OCI-LY1 (cell line): ENCODE data around the gene GRHL1.

Experiments
- H2AFZ ChIP-seq: fragments of 200-600 bp; sonication (generic), shearing (Covaris generic); 2 replicates; pipeline ENCODE4 v1.6.0; 2014; ENCODE audit warnings: antibody characterized with exemption, mild to moderate bottlenecking, low read length
- H3F3A ChIP-seq: fragments of 200-600 bp; sonication (generic), shearing (Covaris generic); 2 replicates; pipeline ENCODE4 v1.6.0; 2014; ENCODE audit warnings: mild to moderate bottlenecking, antibody characterized with exemption, low read length, moderate library complexity; ENCODE audit not compliant: insufficient read depth
- H3K27ac ChIP-seq: fragments of 200-600 bp; sonication (generic); 2 replicates; pipeline ENCODE4 v1.5.1; 2014; ENCODE audit warnings: low read length, mixed run types, mild to moderate bottlenecking, low read depth; ENCODE audit not compliant: poor library complexity, severe bottlenecking
- H3K27me3 ChIP-seq: fragments of 200-600 bp; sonication (generic); 2 replicates; pipeline ENCODE4 v1.6.0; 2014; ENCODE audit warnings: antibody characterized with exemption, mild to moderate bottlenecking, low read length, moderate library complexity; ENCODE audit not compliant: insufficient read depth
- H3K36me3 ChIP-seq: fragments of 200-600 bp; sonication (generic); 2 replicates; pipeline ENCODE4 v1.6.1; 2014; ENCODE audit warnings: mild to moderate bottlenecking, antibody characterized with exemption, low read length, moderate library complexity, mixed read lengths; ENCODE audit not compliant: insufficient read depth
- H3K4me1 ChIP-seq: fragments of 200-600 bp; sonication (generic); 2 replicates; pipeline ENCODE4 v1.5.1; 2014; ENCODE audit warnings: mild to moderate bottlenecking, low read length, moderate library complexity; ENCODE audit not compliant: insufficient read depth, severe bottlenecking
- H3K4me2 ChIP-seq: fragments of 200-600 bp; sonication (generic), shearing (Covaris generic); 2 replicates; pipeline ENCODE4 v1.6.1; 2014; ENCODE audit warnings: low read length
- H3K4me3 ChIP-seq: fragments of 200-600 bp; sonication (generic); 2 replicates; pipeline ENCODE4 v1.5.1; 2014; ENCODE audit warnings: low read length, low read depth, mild to moderate bottlenecking, mixed read lengths; ENCODE audit not compliant: poor library complexity, severe bottlenecking
- H3K79me2 ChIP-seq: fragments of 200-600 bp; shearing (Covaris generic); 2 replicates; pipeline ENCODE4 v1.6.1; 2016; ENCODE audit warnings: mixed run types, low read length, mixed read lengths; ENCODE audit not compliant: insufficient read depth
- H3K9ac ChIP-seq: fragments of 200-600 bp; sonication (generic), shearing (Covaris generic); 2 replicates; pipeline ENCODE4 v1.6.1; 2014; ENCODE audit warnings: mild to moderate bottlenecking, low read length, mixed read lengths
- H3K9me2 ChIP-seq: fragments of 200-600 bp; sonication (generic), shearing (Covaris generic); 2 replicates; pipeline ENCODE4 v1.6.1; 2014; ENCODE audit warnings: low read depth, mild to moderate bottlenecking, low read length, mixed read lengths
- H3K9me3 ChIP-seq: fragments of 200-600 bp; shearing (Covaris generic); 2 replicates; pipeline ENCODE4 v1.6.1; 2014; ENCODE audit warnings: low read length, mixed read lengths
- H4K20me1 ChIP-seq: fragments of 200-600 bp; sonication (generic), shearing (Covaris generic); 2 replicates; pipeline ENCODE4 v1.6.0; 2016; ENCODE audit warnings: mild to moderate bottlenecking, low read length; ENCODE audit not compliant: insufficient read depth
- CTCF ChIP-seq: fragments of 200-600 bp; sonication (generic), shearing (Covaris generic); IDR thresholded peaks from 2 replicates; pipeline ENCODE4 v1.5.1; 2017; ENCODE audit warnings: mild to moderate bottlenecking, antibody characterized with exemption, low read length, moderate library complexity, mixed read lengths
- EZH2 ChIP-seq: fragments of 200-600 bp; sonication (generic), shearing (Covaris generic); IDR thresholded peaks from 2 replicates; pipeline ENCODE4 v1.8.0; 2017; ENCODE audit warnings: borderline replicate concordance, mixed run types, mild to moderate bottlenecking, antibody characterized with exemption, low read length, moderate library complexity, mixed read lengths

GRHL1 gene

DNA sequence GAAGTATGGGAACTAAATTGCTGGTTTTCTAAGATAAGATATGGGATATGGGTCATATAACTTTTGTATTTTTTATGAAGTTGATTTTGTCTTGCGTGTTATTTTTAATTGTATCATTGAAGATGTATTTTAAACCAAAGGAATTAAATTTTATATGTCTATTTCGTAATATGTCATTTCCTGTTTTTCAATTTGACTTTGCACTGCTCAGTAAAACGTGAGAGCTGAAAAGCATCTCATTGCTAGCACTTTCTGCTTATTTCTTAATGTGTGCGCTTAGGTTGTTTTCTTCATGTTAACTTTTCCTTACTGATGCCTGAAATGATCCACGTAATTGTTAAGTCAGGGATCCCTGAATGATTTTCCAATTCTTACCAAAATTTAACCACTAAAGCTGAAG lies 50.6 kb downstream of the GRHL1 start:
- no peaks in the 10 kb centered on the region for H3K9me3 ChIP-seq
- no peaks in the 10 kb centered on the region for H3K27me3 ChIP-seq
- no peak overlapping the region for H3K4me2 ChIP-seq
- H2AFZ ChIP-seq: no peak overlapping the region
- H3F3A ChIP-seq: no peaks in the 10 kb centered on the region
- H3K9me2 ChIP-seq: no peaks in the 10 kb centered on the region
- H4K20me1 ChIP-seq: no peaks in the 10 kb centered on the region
- H3K79me2 ChIP-seq: no peaks in the 10 kb centered on the region
- TF ChIP-seq CTCF (no peak), EZH2 (no peak)
- no peak overlapping the region for H3K4me3 ChIP-seq
- H3K9ac ChIP-seq: no peak overlapping the region
- H3K4me1 ChIP-seq: no peaks in the 10 kb centered on the region
- H3K36me3 ChIP-seq: peaks cover 8% of the 10 kb centered on the region
- no peak overlapping the region for H3K27ac ChIP-seq

DNA sequence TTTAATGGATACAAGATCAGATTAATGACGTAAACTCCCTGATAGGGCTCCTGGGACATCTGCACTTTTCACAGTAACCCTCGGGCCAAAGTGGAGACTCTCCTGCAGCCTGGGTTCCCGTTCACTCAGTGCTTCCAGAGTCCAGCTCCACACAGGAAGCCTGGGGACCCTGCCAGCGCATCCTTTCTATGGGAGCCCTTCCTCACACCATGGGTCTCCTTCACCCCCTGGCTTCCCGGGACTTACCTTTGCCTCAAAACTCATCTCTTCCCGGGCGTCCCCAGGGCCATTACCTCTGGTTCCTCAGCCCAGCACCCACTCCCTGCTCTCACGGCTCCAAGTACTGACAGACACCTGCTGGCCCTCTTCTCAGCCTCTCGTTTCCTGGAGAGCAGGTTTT lies 51.2 kb downstream of the GRHL1 start:
- Histone ChIP-seq H4K20me1 (no peaks in the 10 kb centered on the region), H3K4me2 (no peak overlapping the region)

GRCh38 chr2:10003206-10004125 lies 52.0 kb downstream of the GRHL1 start:
- no peak overlapping the region for H3K4me3 ChIP-seq
- no peak for TF ChIP-seq CTCF
- TF ChIP-seq EZH2: no peak
- no peaks in the 10 kb centered on the region for H3K79me2 ChIP-seq
- H3K9me3 ChIP-seq: no peaks in the 10 kb centered on the region
- no peaks in the 10 kb centered on the region for H3K27me3 ChIP-seq
- no peak overlapping the region for H2AFZ ChIP-seq
- H4K20me1 ChIP-seq: no peaks in the 10 kb centered on the region
- H3K9me2 ChIP-seq: no peaks in the 10 kb centered on the region
- no peak overlapping the region for H3K27ac ChIP-seq
- peaks cover 7% of the 10 kb centered on the region for H3K36me3 ChIP-seq
- H3K9ac ChIP-seq: no peak overlapping the region
- no peaks in the 10 kb centered on the region for H3F3A ChIP-seq
- H3K4me2 ChIP-seq: no peak overlapping the region
- H3K4me1 ChIP-seq: no peaks in the 10 kb centered on the region

More for the DNA sequence above, 51.2 kb downstream of the GRHL1 start:
- no peak overlapping the region for H2AFZ ChIP-seq
- H3K4me1 ChIP-seq: no peaks in the 10 kb centered on the region
- H3K27ac ChIP-seq: no peak overlapping the region
- TF ChIP-seq EZH2: no peak
- TF ChIP-seq CTCF: no peak
- H3F3A ChIP-seq: no peaks in the 10 kb centered on the region
- H3K4me3 ChIP-seq: no peak overlapping the region
- H3K9ac ChIP-seq: no peak overlapping the region
- peaks cover 7% of the 10 kb centered on the region for H3K36me3 ChIP-seq
- H3K27me3 ChIP-seq: no peaks in the 10 kb centered on the region
- no peaks in the 10 kb centered on the region for H3K9me2 ChIP-seq
- no peaks in the 10 kb centered on the region for H3K79me2 ChIP-seq
- H3K9me3 ChIP-seq: no peaks in the 10 kb centered on the region
